Fibroblast of skin of left biceps (primary cell): ENCODE data around the gene ASPSCR1.
A peak's percentile ranks its signal among the peaks of the same experiment; 100 is the strongest.

Source experiments
- DNase-seq, 2 experiments: peaks; one replicate each; pipeline ENCODE4 v3.0.0-alpha.2; 2013; ENCODE audit warnings: low read depth in 2 of 2

The ASPSCR1 gene

GRCh38 chr17:82055965-82056728 is 78.7 kb downstream of the ASPSCR1 start:
- no peak for DNase-seq

- no peak for DNase-seq
Measured at GRCh38 chr17:82056729-82057621, 79.5 kb downstream of the ASPSCR1 start.

GRCh38 chr17:82058230-82058854 is 80.9 kb downstream of the ASPSCR1 start:
- no peak for DNase-seq

GRCh38 chr17:82058855-82059249 is 81.4 kb downstream of the ASPSCR1 start:
- no peak for DNase-seq

- no peak for DNase-seq
Measured at GRCh38 chr17:82059272-82060000, 82.0 kb downstream of the ASPSCR1 start.

- DNase-seq, result no peak
Measured at GRCh38 chr17:82060001-82060380, 82.6 kb downstream of the ASPSCR1 start.

- DNase-seq, result no peak
Measured at GRCh38 chr17:82060614-82061013, 83.2 kb downstream of the ASPSCR1 start.

- DNase-seq, result no peak
Measured at GRCh38 chr17:82061047-82061925, 83.9 kb downstream of the ASPSCR1 start.

- no peak for DNase-seq
Measured at GRCh38 chr17:82062076-82062983, 84.9 kb downstream of the ASPSCR1 start.

- DNase-seq, result no peak
Measured at GRCh38 chr17:82062984-82063368, 85.5 kb downstream of the ASPSCR1 start.

- DNase-seq, result no peak
Measured at GRCh38 chr17:82063424-82064415, 86.3 kb downstream of the ASPSCR1 start.

- DNase-seq, result no peak
Measured at GRCh38 chr17:82064433-82065192, 87.2 kb downstream of the ASPSCR1 start.

- DNase-seq, result no peak
Measured at GRCh38 chr17:82065193-82065637, 87.8 kb downstream of the ASPSCR1 start.

- DNase-seq, result peak; percentile 12 to 15
Measured at GRCh38 chr17:82065638-82066303, 88.3 kb downstream of the ASPSCR1 start, which contains the start of gene DUS1L. Gene DUS1L (minus strand): TSS chr17:82065804. CDS start chr17:82065059, 745 bp downstream.
